CD4-positive, alpha-beta T cell (primary cell): ENCODE data around the gene LRRC1. TPM values are rescaled to one million over a fixed set of nuclear protein-coding genes. Genes with fewer than 3 reads are reported as not detected.

Experiments
- ATAC-seq: fragments of 200-7000 bp; cut with Tn5 transposase; one replicate; pipeline ENCODE4 v1.10.0; 2022; ENCODE audit warnings: mild to moderate bottlenecking; ENCODE audit not compliant: poor library complexity
- CTCF ChIA-PET: fragments of 350-600 bp; sonication (Branson Sonifier 250); formaldehyde crosslinking; loops from one replicate; lab custom pipeline; 2021; ENCODE audit warnings: antibody characterized with exemption, inconsistent platforms; lab: Charles Lee
- POLR2A ChIA-PET: fragments of 350-600 bp; sonication (Branson Sonifier 250); formaldehyde crosslinking; loops from one replicate; lab custom pipeline; 2021; ENCODE audit warnings: antibody characterized with exemption, inconsistent platforms; lab: Charles Lee
- DNase-seq, 14 experiments: peaks; one replicate each; pipeline ENCODE4 v3.0.0-alpha.2; 2013 to 2020; ENCODE audit warnings: mixed read lengths in 2 of 14
- H3K27ac ChIP-seq, 2 donors: one replicate each; pipeline versions ENCODE4 v1.5.1 to v1.7.0; 2013; ENCODE audit warnings: low read length in 2 of 2, low read depth in 1 of 2, mild to moderate bottlenecking in 1 of 2
- H3K27me3 ChIP-seq, 2 experiments: 1 replicate in 1 of 2; 2 replicates in 1 of 2; pipeline versions ENCODE4 v1.6.1 to v1.7.0; 2013; ENCODE audit warnings: low read length in 2 of 2, control low read depth in 1 of 2, mild to moderate bottlenecking in 1 of 2, moderate library complexity in 1 of 2; ENCODE audit not compliant: insufficient read depth in 2 of 2, control insufficient read depth in 1 of 2
- H3K36me3 ChIP-seq: one replicate; pipeline ENCODE4 v1.6.1; 2013; ENCODE audit warnings: low read length, control low read depth; ENCODE audit not compliant: insufficient read depth
- H3K4me1 ChIP-seq: one replicate; pipeline ENCODE4 v1.6.1; 2013; ENCODE audit warnings: low read length, control low read depth; ENCODE audit not compliant: insufficient read depth
- H3K4me3 ChIP-seq: one replicate; pipeline ENCODE4 v1.5.1; 2013; ENCODE audit warnings: mild to moderate bottlenecking, low read length, moderate library complexity
- H3K9me3 ChIP-seq, 2 experiments: 1 replicate in 1 of 2; 2 replicates in 1 of 2; pipeline versions ENCODE4 v1.6.1 to v1.7.0; 2013; ENCODE audit warnings: low read length in 2 of 2, mild to moderate bottlenecking in 2 of 2, control low read depth in 1 of 2, moderate library complexity in 1 of 2; ENCODE audit not compliant: control insufficient read depth in 1 of 2, insufficient read depth in 1 of 2
- H3K27ac Mint-ChIP-seq: one replicate; pipeline ENCODE4 v1.8.0; 2020; ENCODE audit warnings: mixed read lengths
- H3K27me3 Mint-ChIP-seq: one replicate; pipeline ENCODE4 v1.8.0; 2021; ENCODE audit warnings: mixed read lengths
- H3K36me3 Mint-ChIP-seq: one replicate; pipeline ENCODE4 v1.8.0; 2021; ENCODE audit warnings: low read depth, mixed read lengths
- H3K4me1 Mint-ChIP-seq: one replicate; pipeline ENCODE4 v1.8.0; 2021; ENCODE audit warnings: low read depth, mixed read lengths
- H3K4me3 Mint-ChIP-seq: one replicate; pipeline ENCODE4 v1.8.0; 2020; ENCODE audit warnings: mild to moderate bottlenecking, mixed read lengths
- H3K9me3 Mint-ChIP-seq: one replicate; pipeline ENCODE4 v1.8.0; 2020; ENCODE audit warnings: mixed read lengths
- CTCF ChIP-seq: fragments of 200-600 bp; IDR thresholded peaks from one replicate; pipeline ENCODE4 v1.8.0; 2022; ENCODE audit warnings: antibody characterized with exemption, mild to moderate bottlenecking
- intact Hi-C, 2 experiments: fragments of 100-400 bp; cut with DNase I in 1 of 2; cut with micrococcal nuclease in 1 of 2; formaldehyde crosslinking; loops; one replicate each; pipeline versions ENCODE4 v1.15.1 to v1.9.0; 2023 to 2025; cut with DNase I, micrococcal nuclease
- total RNA-seq, 174 experiments: library from RNA in 2 of 174; stranded (reverse) in 2 of 174; gene quantifications; one replicate each; pipeline ENCODE4 v1.2.3 and lab custom pipeline; 2021 to 2026

Gene LRRC1
- total RNA-seq, 2 experiments from 2014 or later = 0.78 to 1.1 TPM

GRCh38 chr6:53877151-53877550 lies 82.3 kb downstream of the LRRC1 start:
- Histone ChIP-seq H3K36me3 (no peaks in the 10 kb centered on the region), H3K9me3 (peaks cover 0 to 11% of the 10 kb centered on the region in 2 experiments), H3K27me3 (no peaks in the 10 kb centered on the region), H3K27ac (no peak overlapping the region), H3K4me3 (no peak overlapping the region), H3K4me1 (no peaks in the 10 kb centered on the region)
- H3K4me1 Mint-ChIP-seq = no peaks in the 10 kb centered on the region
- DNase-seq (no peak), ATAC-seq (no peak)
- POLR2A ChIA-PET = no interaction called here
- H3K4me3 Mint-ChIP-seq = no peak overlapping the region
- H3K27me3 Mint-ChIP-seq = no peaks in the 10 kb centered on the region
- TF ChIP-seq CTCF = no peak
- CTCF ChIA-PET = no interaction called here
- H3K9me3 Mint-ChIP-seq = no peaks in the 10 kb centered on the region
- intact Hi-C loops = no loop called here
- H3K36me3 Mint-ChIP-seq = peaks cover 4% of the 10 kb centered on the region
- H3K27ac Mint-ChIP-seq = no peak overlapping the region

- no peak for DNase-seq
- no peaks in the 10 kb centered on the region for H3K27me3 Mint-ChIP-seq
- H3K36me3 Mint-ChIP-seq = peaks cover 2% of the 10 kb centered on the region
- H3K4me1 Mint-ChIP-seq = no peaks in the 10 kb centered on the region
- ATAC-seq = no peak
- H3K9me3 Mint-ChIP-seq = no peaks in the 10 kb centered on the region
- CTCF ChIA-PET = no interaction called here
- Histone ChIP-seq H3K9me3 (peaks cover 0 to 7% of the 10 kb centered on the region in 2 experiments), H3K27me3 (no peaks in the 10 kb centered on the region), H3K4me1 (no peaks in the 10 kb centered on the region), H3K27ac (no peak overlapping the region), H3K36me3 (no peaks in the 10 kb centered on the region), H3K4me3 (no peak overlapping the region)
- TF ChIP-seq CTCF = no peak
- no peak overlapping the region for H3K4me3 Mint-ChIP-seq
- intact Hi-C loops = no loop called here
- POLR2A ChIA-PET = no interaction called here
- H3K27ac Mint-ChIP-seq = no peak overlapping the region
Measured at GRCh38 chr6:53878808-53879207, 84.0 kb downstream of the LRRC1 start.

GRCh38 chr6:53879608-53880007 lies 84.8 kb downstream of the LRRC1 start:
- Mint-ChIP-seq H3K27me3 (no peaks in the 10 kb centered on the region), H3K4me3 (no peak overlapping the region), H3K9me3 (no peaks in the 10 kb centered on the region), H3K4me1 (no peaks in the 10 kb centered on the region), H3K27ac (no peak overlapping the region), H3K36me3 (no peaks in the 10 kb centered on the region)
- POLR2A ChIA-PET = no interaction called here
- no peaks in the 10 kb centered on the region for H3K27me3 ChIP-seq
- ATAC-seq (no peak), DNase-seq (no peak)
- CTCF ChIA-PET = no interaction called here
- H3K36me3 ChIP-seq = no peaks in the 10 kb centered on the region
- no peak overlapping the region for H3K4me3 ChIP-seq
- TF ChIP-seq CTCF = no peak
- intact Hi-C loops = no loop called here
- no peaks in the 10 kb centered on the region for H3K4me1 ChIP-seq
- no peak overlapping the region for H3K27ac ChIP-seq
- H3K9me3 ChIP-seq = peaks cover 0 to 7% of the 10 kb centered on the region in 2 experiments
